ENCODE measurements around the gene DPF3.

The DPF3 gene

DNA sequence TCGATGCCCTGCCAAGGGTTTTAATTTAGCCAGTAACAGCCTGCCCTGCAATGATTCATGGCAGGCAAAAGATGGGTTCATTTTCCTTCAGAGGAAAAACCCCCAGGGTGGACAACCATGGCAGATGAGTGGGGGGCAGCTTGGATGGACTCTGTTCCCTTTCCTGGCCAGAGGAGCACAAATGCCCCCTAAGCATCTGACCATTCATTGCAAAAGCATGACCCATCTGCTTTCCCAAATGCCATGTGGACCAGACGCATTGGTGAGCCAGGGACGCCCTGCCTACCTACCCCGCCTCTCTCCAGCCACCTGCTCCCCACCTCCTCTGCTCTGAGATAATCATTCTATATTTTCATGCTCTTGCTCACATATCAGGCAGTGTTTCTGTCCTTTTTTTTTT lies 281.9 kb downstream of the DPF3 start:
- DNase-seq (ENCODE audit: extremely low spot score), result no peak
- ChIA-PET CTCF (no interaction called here), POLR2A (no interaction called here)
- TF ChIP-seq, protein P1, sequence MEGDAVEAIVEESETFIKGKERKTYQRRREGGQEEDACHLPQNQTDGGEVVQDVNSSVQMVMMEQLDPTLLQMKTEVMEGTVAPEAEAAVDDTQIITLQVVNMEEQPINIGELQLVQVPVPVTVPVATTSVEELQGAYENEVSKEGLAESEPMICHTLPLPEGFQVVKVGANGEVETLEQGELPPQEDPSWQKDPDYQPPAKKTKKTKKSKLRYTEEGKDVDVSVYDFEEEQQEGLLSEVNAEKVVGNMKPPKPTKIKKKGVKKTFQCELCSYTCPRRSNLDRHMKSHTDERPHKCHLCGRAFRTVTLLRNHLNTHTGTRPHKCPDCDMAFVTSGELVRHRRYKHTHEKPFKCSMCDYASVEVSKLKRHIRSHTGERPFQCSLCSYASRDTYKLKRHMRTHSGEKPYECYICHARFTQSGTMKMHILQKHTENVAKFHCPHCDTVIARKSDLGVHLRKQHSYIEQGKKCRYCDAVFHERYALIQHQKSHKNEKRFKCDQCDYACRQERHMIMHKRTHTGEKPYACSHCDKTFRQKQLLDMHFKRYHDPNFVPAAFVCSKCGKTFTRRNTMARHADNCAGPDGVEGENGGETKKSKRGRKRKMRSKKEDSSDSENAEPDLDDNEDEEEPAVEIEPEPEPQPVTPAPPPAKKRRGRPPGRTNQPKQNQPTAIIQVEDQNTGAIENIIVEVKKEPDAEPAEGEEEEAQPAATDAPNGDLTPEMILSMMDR (IDR thresholded peaks at IDR 0.05; ENCODE audit: control extremely low read depth, extremely low read depth, low read depth, missing control alignments), result no peak

- CTCF ChIA-PET, result no interaction called here
- DNase-seq (ENCODE audit: extremely low spot score), result no peak
- POLR2A ChIA-PET, result no interaction called here
- TF ChIP-seq, protein P1 (IDR thresholded peaks at IDR 0.05; ENCODE audit: control extremely low read depth, extremely low read depth, low read depth, missing control alignments), result no peak
Observed at GRCh38 chr14:72611506-72611905, 282.4 kb downstream of the DPF3 start.

- POLR2A ChIA-PET, result interaction anchor here (0.6 kb wide), 1 partner anchor 51 kb away, joined by 6 read pairs; no protein-coding TSS in a partner anchor
- TF ChIP-seq, protein P1 (IDR thresholded peaks at IDR 0.05; ENCODE audit: control extremely low read depth, extremely low read depth, low read depth, missing control alignments), result no peak
- CTCF ChIA-PET, result no interaction called here
- DNase-seq (ENCODE audit: extremely low spot score), result no peak
Observed at GRCh38 chr14:72610831-72611200, 283.1 kb downstream of the DPF3 start.

- TF ChIP-seq, protein P1 (IDR thresholded peaks at IDR 0.05; ENCODE audit: control extremely low read depth, extremely low read depth, low read depth, missing control alignments), result no peak
- ChIA-PET CTCF (no interaction called here), POLR2A (interaction anchor here (0.6 kb wide), 1 partner anchor 51 kb away, joined by 6 read pairs; no protein-coding TSS in a partner anchor)
- no peak for DNase-seq (ENCODE audit: extremely low spot score)
Observed at GRCh38 chr14:72610096-72610830, 283.6 kb downstream of the DPF3 start.

GRCh38 chr14:72609205-72609916 lies 284.5 kb downstream of the DPF3 start:
- POLR2A ChIA-PET, result no interaction called here
- DNase-seq (ENCODE audit: extremely low spot score), result no peak
- TF ChIP-seq, protein P1 (IDR thresholded peaks at IDR 0.05; ENCODE audit: control extremely low read depth, extremely low read depth, low read depth, missing control alignments), result no peak
- CTCF ChIA-PET, result no interaction called here

GRCh38 chr14:72608391-72609204 lies 285.3 kb downstream of the DPF3 start:
- no peak for DNase-seq (ENCODE audit: extremely low spot score)
- ChIA-PET POLR2A (no interaction called here), CTCF (interaction anchor here (0.9 to 1.4 kb wide), 2 partner anchors 12 to 94 kb away, joined by 4 read pairs; no protein-coding TSS in a partner anchor)
- TF ChIP-seq, protein P1 (IDR thresholded peaks at IDR 0.05; ENCODE audit: control extremely low read depth, extremely low read depth, low read depth, missing control alignments), result no peak

All from GM10248 (cell line).